Measurements from ENCODE around the gene SPDYE2B.
"Not testable (repeated sequence)": the region's sequence is repeated elsewhere in the genome, so short reads cannot be mapped to it uniquely, and the experiment has no call there.

GRCh38 chr7:102689436-102690282 is 39.5 kb downstream of the SPDYE2B start:
- TF ChIP-seq CTCF (optimal IDR thresholded peaks at IDR 0.05 in 1 of 3, IDR thresholded peaks at IDR 0.05 in 1 of 3, conservative IDR thresholded peaks at IDR 0.05 in 1 of 3; ENCODE audit: extremely low read depth in 1 of 3, insufficient read depth in 2 of 3, low read length in 3 of 3); EZH2 (IDR thresholded peaks at IDR 0.05; ENCODE audit: low read length): not testable (repeated sequence)

Data from keratinocyte (primary cell).